Amniotic epithelial cell (primary cell): ENCODE measurements around the gene PAN3.
A peak's percentile ranks its signal among the peaks of the same experiment; 100 is the strongest.

ENCODE experiments used
- DNase-seq: peaks from one replicate; pipeline ENCODE4 v3.0.0-alpha.2; 2010; ENCODE audit warnings: low read depth

The PAN3 gene

GRCh38 chr13:28301839-28302238, 163.5 kb downstream of the PAN3 start:
- DNase-seq, result no peak

GRCh38 chr13:28306325-28306724, 168.0 kb downstream of the PAN3 start:
- DNase-seq, result no peak

GRCh38 chr13:28313579-28313978, 175.2 kb downstream of the PAN3 start:
- peak; percentile 60 for DNase-seq

- DNase-seq, result no peak
Observed at GRCh38 chr13:28314879-28315278, 176.5 kb downstream of the PAN3 start.

GRCh38 chr13:28316129-28316528, 177.8 kb downstream of the PAN3 start:
- DNase-seq, result no peak

- no peak for DNase-seq
Observed at GRCh38 chr13:28316836-28317235, 178.5 kb downstream of the PAN3 start.

- DNase-seq, result no peak
Observed at GRCh38 chr13:28318496-28318895, 180.2 kb downstream of the PAN3 start.

GRCh38 chr13:28319528-28319927, 181.2 kb downstream of the PAN3 start:
- peak; percentile 13 for DNase-seq

GRCh38 chr13:28320209-28320608, 181.9 kb downstream of the PAN3 start:
- DNase-seq, result no peak

GRCh38 chr13:28320884-28321574, 182.7 kb downstream of the PAN3 start:
- peak; percentile 29 for DNase-seq

- DNase-seq, result peak; percentile 16
Observed at GRCh38 chr13:28321756-28322155, 183.4 kb downstream of the PAN3 start.

- peak; percentile 79 for DNase-seq
Observed at GRCh38 chr13:28322256-28322905, 184.0 kb downstream of the PAN3 start.

- peak; percentile 56 for DNase-seq
Observed at GRCh38 chr13:28324181-28324789, 185.9 kb downstream of the PAN3 start.

GRCh38 chr13:28325022-28325421, 186.7 kb downstream of the PAN3 start:
- DNase-seq, result no peak

- DNase-seq, result no peak
Observed at GRCh38 chr13:28326056-28326455, 187.7 kb downstream of the PAN3 start.

- no peak for DNase-seq
Observed at GRCh38 chr13:28327373-28328270, 189.3 kb downstream of the PAN3 start.

GRCh38 chr13:28328271-28328607, 189.9 kb downstream of the PAN3 start:
- no peak for DNase-seq

GRCh38 chr13:28329395-28330158, 191.2 kb downstream of the PAN3 start:
- DNase-seq, result peak; percentile 94

- DNase-seq, result no peak
Observed at GRCh38 chr13:28333204-28333881, 195.0 kb downstream of the PAN3 start.

- no peak for DNase-seq
Observed at GRCh38 chr13:28336193-28336657, 197.9 kb downstream of the PAN3 start.
